Vein endothelial cell (primary cell): Measurements from ENCODE around the gene TXNL4B. TPM values are rescaled to one million over a fixed set of nuclear protein-coding genes. Genes with fewer than 3 reads are reported as not detected.

ENCODE experiments used
- total RNA-seq: library from RNA; depleted of rRNA; stranded (reverse); fragments of >200 nt; gene quantifications from 2 replicates; pipeline ENCODE4 v1.2.3, GENCODE V29; 2012

Gene TXNL4B
- total RNA-seq: 5.2 and 7.9 TPM in 2 replicates

GRCh38 chr16:72093448-72094265 lies at the start of gene TXNL4B, which contains the start of gene DHX38:
TSS of gene TXNL4B (minus strand) at chr16:72093620. CDS start at chr16:72090749, 2,871 bp downstream.
TSS of gene DHX38 (plus strand) at chr16:72093847. CDS start at chr16:72096158, 2,311 bp downstream.

GRCh38 chr16:72054254-72054847 lies 39.1 kb downstream of the TXNL4B start, which contains the start of gene HP:
TSS of gene HP (plus strand) at chr16:72054505. CDS start at chr16:72054653, 148 bp downstream.

Other genes with a start within 250 kb of the TXNL4B start
- 26.5 and 26.8 TPM in 2 replicates for gene ATXN1L, start 247.6 kb downstream of the TXNL4B start, total RNA-seq
- gene ZNF821, start 209.4 kb downstream of the TXNL4B start, total RNA-seq: 7.8 and 8.1 TPM in 2 replicates
- gene IST1, start 198.1 kb downstream of the TXNL4B start, total RNA-seq: 243 and 260 TPM in 2 replicates
- not detected in 2 replicates for gene PKD1L3, start 93.2 kb downstream of the TXNL4B start, total RNA-seq
- 4.1 and 4.9 TPM in 2 replicates for gene DHODH, start 84.9 kb downstream of the TXNL4B start, total RNA-seq
- not detected in 2 replicates for gene HP, start 39.1 kb downstream of the TXNL4B start, total RNA-seq
- gene HPR, start 30.4 kb downstream of the TXNL4B start, total RNA-seq: not detected in 2 replicates
- 65.0 and 68.0 TPM in 2 replicates for gene DHX38, start 227 bp upstream of the TXNL4B start, total RNA-seq
- gene PMFBP1, start 78.5 kb upstream of the TXNL4B start, total RNA-seq: not detected in 2 replicates